Brain microvascular endothelial cell (primary cell): ENCODE results near the gene HERC2.
A peak's percentile ranks its signal among the peaks of the same experiment; 100 is the strongest.
"Not testable (repeated sequence)": the region's sequence is repeated elsewhere in the genome, so short reads cannot be mapped to it uniquely, and the experiment has no call there.

Source experiments
- DNase-seq: peaks from one replicate; pipeline ENCODE4 v3.0.0-alpha.2; 2020
- H3K27ac ChIP-seq: fragments of 250-450 bp; sonication (Bioruptor Pico); 2 replicates; pipeline ENCODE4 v1.5.1; 2020; ENCODE audit warnings: mild to moderate bottlenecking, moderate library complexity
- H3K27me3 ChIP-seq: fragments of 250-450 bp; sonication (Bioruptor Pico); replicated peaks from 2 replicates; pipeline ENCODE4 v1.5.1; 2020; ENCODE audit warnings: mild to moderate bottlenecking
- H3K36me3 ChIP-seq: fragments of 250-450 bp; sonication (Bioruptor Pico); replicated peaks from 2 replicates; pipeline ENCODE4 v1.5.1; 2020; ENCODE audit warnings: mild to moderate bottlenecking
- H3K4me3 ChIP-seq: 2 replicates; pipeline ENCODE4 v1.5.1; 2011; ENCODE audit warnings: low read depth, mild to moderate bottlenecking, control low read depth, low read length, moderate library complexity
- CTCF ChIP-seq: IDR thresholded peaks from 2 replicates; pipeline ENCODE4 v1.5.1; 2011; ENCODE audit warnings: low read depth, mild to moderate bottlenecking, moderate library complexity, low read length, control low read depth, inconsistent platforms; ENCODE audit errors: missing control alignments
- in situ Hi-C: cut with HindIII; loops from 2 replicates; pipeline ENCODE4 v1.10.0; 2017; ENCODE audit warnings: low sequenced_read_pairs, low pct_ligation_motif_present

The HERC2 gene

DNA sequence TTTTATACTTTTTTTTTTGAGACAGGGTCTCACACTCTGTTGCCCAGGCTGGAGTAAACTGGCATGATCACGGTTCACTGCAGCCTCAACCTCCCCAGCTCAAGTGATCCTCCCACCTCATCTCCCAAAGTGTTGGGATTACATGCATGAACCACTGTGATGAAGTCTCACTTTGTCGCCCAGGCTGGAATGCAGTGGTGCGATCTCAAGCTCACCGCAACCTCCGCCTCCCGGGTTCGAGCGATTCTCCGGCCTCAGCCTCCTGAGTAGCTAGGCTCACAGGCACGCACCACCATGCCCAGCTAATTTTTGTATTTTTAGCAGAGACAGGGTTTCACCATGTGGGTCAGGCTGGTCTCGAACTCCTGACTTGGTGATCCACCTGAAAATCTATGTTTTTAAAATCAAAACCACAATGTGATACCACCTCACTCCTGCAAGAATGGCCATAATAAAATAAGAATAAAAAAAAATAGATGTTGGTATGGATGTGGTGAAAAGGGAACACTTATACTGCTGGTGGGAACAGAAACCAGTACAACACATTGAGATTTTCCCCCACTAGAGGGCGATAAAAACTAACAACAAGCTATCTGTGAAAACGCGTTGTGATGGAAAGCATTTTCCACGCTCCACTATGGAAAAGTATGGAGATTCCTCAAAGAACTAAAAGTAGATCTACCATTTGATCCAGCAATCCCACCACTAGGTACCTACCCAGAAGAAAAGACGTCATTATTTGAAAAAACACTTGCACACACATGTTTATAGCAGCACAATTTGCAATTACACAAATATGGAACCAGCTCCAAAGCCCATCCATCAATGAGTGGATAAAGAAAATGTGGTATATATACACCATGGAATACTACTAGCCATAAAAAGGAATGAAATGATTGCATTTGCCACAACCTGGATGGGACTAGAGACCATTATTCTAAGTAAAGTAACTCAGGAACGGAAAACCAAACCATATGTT is 196.0 kb downstream of the HERC2 start:
- Histone ChIP-seq H3K4me3 (no peak overlapping the region), H3K27me3 (no peaks in the 10 kb centered on the region), H3K27ac (no peak overlapping the region), H3K36me3 (peaks cover 14% of the 10 kb centered on the region)
- peak; percentile 59 for TF ChIP-seq CTCF
- in situ Hi-C loops, result no loop called here
- DNase-seq, result peak; percentile 45

GRCh38 chr15:28124841-28125240 is 197.1 kb downstream of the HERC2 start:
- in situ Hi-C loops, result no loop called here
- Histone ChIP-seq H3K27me3 (no peaks in the 10 kb centered on the region), H3K27ac (no peak overlapping the region), H3K36me3 (peaks cover 15% of the 10 kb centered on the region), H3K4me3 (no peak overlapping the region)
- TF ChIP-seq CTCF, result no peak
- no peak for DNase-seq

DNA sequence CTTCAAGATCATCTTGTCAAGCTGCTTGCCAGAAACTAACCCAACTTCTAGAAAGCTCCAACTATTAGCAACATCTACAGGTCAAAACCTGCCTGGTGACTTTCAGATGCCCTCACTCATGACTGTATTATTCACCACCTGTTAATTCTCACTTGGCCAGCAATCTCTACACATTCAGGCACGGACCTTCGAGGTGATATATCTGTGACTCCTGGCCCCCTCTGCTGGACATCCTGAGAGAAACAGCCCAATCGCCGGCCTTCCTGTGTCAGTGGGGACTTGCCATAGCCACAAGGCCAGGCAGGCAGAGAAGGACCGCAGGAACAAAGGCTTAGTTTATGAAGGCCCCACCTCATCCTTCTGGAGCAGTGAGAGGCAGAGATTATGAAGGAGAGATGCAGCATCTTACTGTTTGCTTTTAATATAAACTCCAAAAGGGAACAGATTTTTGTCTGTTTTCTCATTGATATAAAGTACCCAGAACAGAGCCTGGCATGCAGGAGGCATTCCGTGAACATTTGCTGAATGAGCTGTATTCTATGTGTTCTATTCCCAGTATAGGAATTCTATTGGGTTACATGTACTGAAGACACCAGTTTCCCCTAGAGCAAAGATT is 198.5 kb downstream of the HERC2 start:
- Histone ChIP-seq H3K4me3 (no peak overlapping the region), H3K27me3 (no peaks in the 10 kb centered on the region), H3K27ac (no peak overlapping the region), H3K36me3 (peaks cover 14% of the 10 kb centered on the region)
- in situ Hi-C loops, result no loop called here
- peak; percentile 84 for DNase-seq
- TF ChIP-seq CTCF, result peak; percentile 88

GRCh38 chr15:28122038-28122949 is 199.7 kb downstream of the HERC2 start:
- no peak for DNase-seq
- no peak for TF ChIP-seq CTCF
- no peak overlapping the region for H3K27ac ChIP-seq
- H3K4me3 ChIP-seq, result no peak overlapping the region
- in situ Hi-C loops, result no loop called here
- H3K27me3 ChIP-seq, result no peaks in the 10 kb centered on the region
- peaks cover 19% of the 10 kb centered on the region for H3K36me3 ChIP-seq

DNA sequence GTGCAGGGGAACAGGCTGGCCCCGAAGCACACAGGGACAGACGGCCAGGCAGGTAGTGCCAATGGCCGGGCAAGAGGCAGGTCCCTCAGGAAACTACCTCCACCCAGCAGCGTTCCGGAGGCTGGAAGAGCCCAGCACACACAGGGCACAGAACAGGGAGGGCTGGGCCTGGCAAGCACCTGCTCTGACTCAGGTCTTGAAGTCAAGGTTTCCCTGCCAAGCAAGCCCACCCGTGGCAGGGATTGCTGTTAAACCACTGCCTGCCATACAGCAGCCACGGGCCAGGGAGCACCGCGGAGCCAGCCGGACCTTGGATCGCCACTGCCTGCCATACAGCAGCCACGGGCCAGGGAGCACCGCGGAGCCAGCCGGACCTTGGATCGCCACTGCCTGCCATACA is 200.4 kb downstream of the HERC2 start:
- H3K36me3 ChIP-seq, result peaks cover 25% of the 10 kb centered on the region
- in situ Hi-C loops, H3K27ac ChIP-seq, H3K27me3 ChIP-seq, H3K4me3 ChIP-seq, DNase-seq: not testable (repeated sequence)

- TF ChIP-seq CTCF, result no peak
- H3K36me3 ChIP-seq, result peaks cover 28% of the 10 kb centered on the region
- in situ Hi-C loops, result no loop called here
- H3K4me3 ChIP-seq, result no peak overlapping the region
- H3K27me3 ChIP-seq, result no peaks in the 10 kb centered on the region
- H3K27ac ChIP-seq, result no peak overlapping the region
- no peak for DNase-seq
Observed at GRCh38 chr15:28120359-28120640, 201.7 kb downstream of the HERC2 start.
